GM12872 (cell line): ENCODE measurements around the gene CFAP298.

Experiments
- TF ChIP-seq, protein P1 (sequence below): IDR thresholded peaks from 3 replicates; pipeline ENCODE4 v1.5.1; 2011; ENCODE audit warnings: low read depth, mild to moderate bottlenecking, low read length, moderate library complexity; ENCODE audit not compliant: insufficient read depth

CFAP298 gene

DNA sequence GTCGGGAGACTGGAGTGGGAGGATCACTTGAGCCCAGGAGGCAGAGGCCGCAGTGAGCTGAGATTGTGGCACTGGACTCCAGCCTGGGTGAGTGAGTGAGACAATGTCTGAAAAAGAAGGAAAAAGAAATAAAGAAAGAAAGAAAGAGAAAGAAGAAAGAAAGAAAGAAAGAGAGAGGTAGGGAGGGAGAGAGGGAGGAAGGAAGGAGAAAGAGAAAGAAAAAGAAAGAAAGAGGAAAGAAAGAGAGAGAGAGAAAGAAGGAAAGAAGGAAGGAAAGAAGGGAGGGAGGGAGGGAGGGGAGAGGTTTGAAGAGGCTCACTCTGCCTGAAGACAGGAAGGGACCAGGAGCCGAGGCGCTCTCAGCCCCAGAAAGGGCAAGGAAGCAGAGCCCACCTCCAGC is 22.0 kb downstream of the CFAP298 start:
- TF ChIP-seq, protein P1, sequence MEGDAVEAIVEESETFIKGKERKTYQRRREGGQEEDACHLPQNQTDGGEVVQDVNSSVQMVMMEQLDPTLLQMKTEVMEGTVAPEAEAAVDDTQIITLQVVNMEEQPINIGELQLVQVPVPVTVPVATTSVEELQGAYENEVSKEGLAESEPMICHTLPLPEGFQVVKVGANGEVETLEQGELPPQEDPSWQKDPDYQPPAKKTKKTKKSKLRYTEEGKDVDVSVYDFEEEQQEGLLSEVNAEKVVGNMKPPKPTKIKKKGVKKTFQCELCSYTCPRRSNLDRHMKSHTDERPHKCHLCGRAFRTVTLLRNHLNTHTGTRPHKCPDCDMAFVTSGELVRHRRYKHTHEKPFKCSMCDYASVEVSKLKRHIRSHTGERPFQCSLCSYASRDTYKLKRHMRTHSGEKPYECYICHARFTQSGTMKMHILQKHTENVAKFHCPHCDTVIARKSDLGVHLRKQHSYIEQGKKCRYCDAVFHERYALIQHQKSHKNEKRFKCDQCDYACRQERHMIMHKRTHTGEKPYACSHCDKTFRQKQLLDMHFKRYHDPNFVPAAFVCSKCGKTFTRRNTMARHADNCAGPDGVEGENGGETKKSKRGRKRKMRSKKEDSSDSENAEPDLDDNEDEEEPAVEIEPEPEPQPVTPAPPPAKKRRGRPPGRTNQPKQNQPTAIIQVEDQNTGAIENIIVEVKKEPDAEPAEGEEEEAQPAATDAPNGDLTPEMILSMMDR, result no peak

DNA sequence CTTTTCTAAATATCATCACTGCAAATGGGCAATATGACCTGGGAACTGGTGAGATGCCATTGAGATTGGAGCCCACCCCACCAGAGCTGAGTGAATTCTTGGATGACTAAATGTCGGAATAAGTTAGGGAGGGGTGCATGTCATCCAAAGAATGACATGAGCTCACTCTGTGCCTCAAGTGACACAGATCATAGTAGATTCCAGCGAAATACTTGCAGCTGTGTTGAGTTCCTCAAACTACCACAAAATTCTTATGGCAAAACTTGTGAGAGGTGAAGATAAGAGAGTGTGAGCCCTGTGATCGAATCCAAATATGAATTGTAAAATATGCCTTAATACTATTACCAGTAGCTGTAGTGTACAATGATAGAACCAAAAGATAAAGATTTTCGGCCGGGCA is 24.5 kb downstream of the CFAP298 start:
- TF ChIP-seq, protein P1, result no peak

DNA sequence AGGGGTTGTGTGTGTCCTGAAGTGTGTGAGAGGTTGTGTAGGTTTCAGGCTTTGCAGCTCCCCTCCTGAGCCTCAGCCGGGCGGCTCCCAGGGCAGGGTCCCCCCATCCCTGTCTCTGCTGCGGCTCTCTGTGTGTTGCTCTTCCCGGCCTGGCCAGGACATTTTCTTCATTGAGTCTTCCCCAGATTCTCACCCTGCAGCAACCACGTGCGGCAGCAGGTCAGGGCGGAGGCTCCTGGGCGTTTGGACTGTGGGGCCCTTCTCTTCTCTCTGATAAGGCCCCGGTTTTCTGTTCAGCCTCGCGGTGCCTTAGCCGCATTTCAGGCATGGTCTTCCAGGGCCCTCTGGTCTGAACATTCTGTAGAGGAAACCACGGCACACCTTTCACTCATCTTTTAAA is 25.1 kb downstream of the CFAP298 start:
- TF ChIP-seq, protein P1, result no peak

DNA sequence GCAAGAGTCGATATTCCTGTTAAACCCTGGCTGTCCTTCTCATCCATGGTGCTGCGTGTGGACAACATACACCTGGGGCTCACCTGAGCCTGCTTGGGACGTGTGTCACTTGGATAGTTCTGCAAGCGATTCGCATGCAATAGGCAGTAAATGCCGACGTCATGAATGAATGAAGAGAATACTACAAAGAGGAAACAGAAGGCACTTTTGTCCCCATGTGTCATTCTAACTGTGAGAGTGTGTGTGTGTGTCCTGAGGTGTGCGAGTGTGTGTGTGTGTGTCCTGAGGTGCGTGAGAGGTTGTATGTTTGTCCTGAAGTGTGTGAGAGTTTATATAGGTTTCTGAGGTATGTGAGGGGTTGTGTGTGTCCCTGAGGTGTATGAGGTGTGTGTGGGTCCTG is 26.2 kb downstream of the CFAP298 start:
- TF ChIP-seq, protein P1, result no peak

DNA sequence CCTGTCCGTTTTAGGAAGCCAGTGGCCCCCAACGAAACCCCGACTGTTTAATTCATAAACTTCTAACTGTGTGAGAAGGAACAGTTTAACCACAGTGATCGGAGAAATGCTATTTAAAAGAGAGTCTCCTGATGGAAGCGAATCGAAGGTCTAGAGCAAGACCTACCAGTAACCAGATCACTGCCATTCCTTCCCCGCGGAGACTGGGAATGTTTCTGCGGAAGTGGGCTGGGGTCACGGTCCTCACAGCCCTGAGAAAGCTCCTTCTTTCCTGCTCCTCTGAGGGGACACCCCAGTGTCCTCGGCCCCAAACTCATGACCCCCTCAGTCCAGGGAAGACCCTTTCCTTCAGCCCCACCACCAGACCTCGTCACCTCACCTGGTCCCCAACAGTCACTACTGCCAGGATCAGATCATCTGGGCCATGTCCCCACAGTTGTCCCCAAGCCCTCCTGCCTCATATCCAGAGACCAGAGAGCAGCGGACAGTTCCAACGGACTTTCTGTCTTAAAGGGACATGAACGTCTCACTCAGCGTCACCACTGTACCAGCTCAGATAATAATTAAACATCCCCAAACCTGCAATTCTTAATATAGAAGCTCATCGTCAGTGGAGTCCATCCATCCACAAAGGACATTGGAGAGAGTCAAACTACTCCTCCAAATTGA is 27.0 kb downstream of the CFAP298 start, which contains the start of gene TCP10L:
Gene TCP10L, minus strand, starts transcription at position 482 of the 669 bp plus-strand sequence. CDS start 1,219 bp downstream, outside the sequence.
- TF ChIP-seq, protein P1, result no peak

DNA sequence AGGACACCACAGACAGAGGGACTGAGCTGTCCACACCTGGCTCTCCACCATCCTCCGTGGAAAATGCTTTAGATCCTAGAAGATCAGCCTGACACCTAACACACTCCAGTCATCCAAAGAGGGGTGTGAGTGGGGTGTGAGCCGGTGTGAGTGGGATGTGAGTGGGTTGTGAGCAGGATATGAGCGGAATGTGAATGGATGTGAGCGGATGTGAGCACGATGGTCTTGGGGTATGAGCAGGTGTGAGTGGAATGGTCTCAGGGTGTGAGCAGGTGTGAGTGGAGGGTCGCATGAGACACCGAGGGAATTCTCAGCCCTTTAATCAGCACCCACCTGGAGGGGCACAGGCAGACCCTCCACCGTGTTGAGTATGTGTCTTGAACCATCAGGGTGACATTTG is 27.7 kb downstream of the CFAP298 start:
- TF ChIP-seq, protein P1, result no peak

DNA sequence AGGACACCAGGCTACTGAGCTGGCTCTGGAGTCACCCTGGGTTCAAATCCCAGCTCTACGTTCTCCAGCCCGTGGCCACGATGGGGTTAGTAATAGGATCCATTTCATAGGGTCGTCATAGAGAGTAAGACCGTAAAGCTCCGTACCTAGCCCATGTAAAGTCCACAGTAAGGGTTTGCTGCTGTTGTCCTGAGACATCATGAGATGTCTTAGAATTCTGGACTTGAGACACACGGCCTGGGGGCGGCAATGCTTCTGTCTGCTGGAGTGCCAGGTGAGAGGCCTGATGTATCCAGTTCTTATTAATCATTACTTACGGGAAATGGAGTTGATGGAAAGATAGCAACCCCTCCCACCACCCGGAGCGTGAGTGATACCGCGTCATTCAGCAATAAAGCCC is 30.4 kb downstream of the CFAP298 start:
- TF ChIP-seq, protein P1, result no peak

DNA sequence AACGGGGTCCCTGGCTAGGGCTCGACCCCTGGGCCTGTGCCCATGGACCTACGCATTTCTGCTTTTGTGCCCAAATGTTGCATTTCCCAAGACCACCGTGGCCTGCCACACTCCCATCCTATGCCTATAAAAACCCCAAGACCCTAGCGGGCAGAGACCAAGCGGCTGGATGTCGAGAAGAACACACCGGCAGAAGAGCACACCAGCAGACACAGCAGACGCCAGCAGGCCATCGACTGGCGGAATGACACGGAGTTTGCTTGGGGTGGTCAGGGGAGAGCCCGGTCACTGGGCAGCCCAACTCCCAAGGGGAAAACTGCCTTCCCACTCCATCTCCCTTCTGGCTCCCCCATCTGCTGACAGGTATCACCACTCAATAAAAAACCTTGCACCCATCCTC is 31.2 kb downstream of the CFAP298 start:
- TF ChIP-seq, protein P1, result no peak
